IPS-15b (cell line): ENCODE data around the gene SPEG.

Experiments
- H3K27me3 ChIP-seq: one replicate; pipeline ENCODE4 v1.6.1; 2013; ENCODE audit warnings: low read length; ENCODE audit not compliant: control insufficient read depth, insufficient read depth
- H3K36me3 ChIP-seq: one replicate; pipeline ENCODE4 v1.6.1; 2013; ENCODE audit warnings: low read length; ENCODE audit not compliant: control insufficient read depth, insufficient read depth
- H3K4me1 ChIP-seq: one replicate; pipeline ENCODE4 v1.6.1; 2013; ENCODE audit warnings: mild to moderate bottlenecking, low read length; ENCODE audit not compliant: control insufficient read depth, insufficient read depth
- H3K4me3 ChIP-seq: one replicate; pipeline ENCODE4 v1.5.1; 2013; ENCODE audit warnings: low read depth, low read length
- H3K9ac ChIP-seq: one replicate; pipeline ENCODE4 v1.6.1; 2013; ENCODE audit warnings: low read depth, mild to moderate bottlenecking, low read length
- H3K9me3 ChIP-seq: one replicate; pipeline ENCODE4 v1.6.1; 2013; ENCODE audit warnings: mild to moderate bottlenecking, low read length; ENCODE audit not compliant: control insufficient read depth, insufficient read depth

Gene SPEG

DNA sequence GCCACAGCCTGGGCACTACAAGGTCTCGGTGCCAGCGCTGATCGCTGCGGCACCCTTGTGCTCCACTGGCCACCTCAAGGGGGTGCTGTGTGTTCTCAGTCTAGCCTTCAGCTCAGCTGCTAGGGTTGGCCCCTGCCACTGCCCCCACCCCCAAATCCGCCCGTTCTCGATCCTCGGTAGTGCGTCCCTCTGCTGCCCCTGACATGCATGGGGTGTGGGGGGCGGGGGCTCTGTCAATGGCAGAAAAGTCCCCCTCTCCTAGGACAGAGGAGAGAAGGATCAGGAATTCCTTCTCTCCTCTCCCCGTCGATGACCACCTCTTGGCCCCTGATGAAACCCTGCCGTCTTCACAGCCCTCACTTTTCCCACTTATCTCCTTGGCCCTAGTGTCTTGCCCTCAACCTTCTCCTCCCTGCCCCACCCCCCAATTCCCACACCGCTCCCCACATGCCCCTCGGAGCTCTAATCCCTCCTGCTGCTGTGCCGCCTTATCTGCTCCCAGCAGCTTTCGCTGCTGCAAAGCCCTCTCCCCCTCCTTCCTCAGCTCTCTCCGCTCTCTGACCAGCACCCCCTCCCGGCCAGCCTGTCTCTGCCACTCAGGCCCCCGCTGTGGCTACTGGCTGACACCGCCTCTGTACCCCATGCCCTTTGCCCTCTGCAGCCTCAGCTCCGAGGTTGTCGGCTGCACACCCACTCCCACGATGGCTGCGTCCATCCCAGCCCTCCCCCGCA lies 75.3 kb downstream of the SPEG start:
- H3K9ac ChIP-seq, result no peak overlapping the region
- peak overlapping the region; percentile 56 for H3K4me3 ChIP-seq
- peaks cover 33% of the 10 kb centered on the region for H3K27me3 ChIP-seq
- H3K36me3 ChIP-seq, result peaks cover 12% of the 10 kb centered on the region
- H3K9me3 ChIP-seq, result no peaks in the 10 kb centered on the region
- H3K4me1 ChIP-seq, result peaks cover 28% of the 10 kb centered on the region

DNA sequence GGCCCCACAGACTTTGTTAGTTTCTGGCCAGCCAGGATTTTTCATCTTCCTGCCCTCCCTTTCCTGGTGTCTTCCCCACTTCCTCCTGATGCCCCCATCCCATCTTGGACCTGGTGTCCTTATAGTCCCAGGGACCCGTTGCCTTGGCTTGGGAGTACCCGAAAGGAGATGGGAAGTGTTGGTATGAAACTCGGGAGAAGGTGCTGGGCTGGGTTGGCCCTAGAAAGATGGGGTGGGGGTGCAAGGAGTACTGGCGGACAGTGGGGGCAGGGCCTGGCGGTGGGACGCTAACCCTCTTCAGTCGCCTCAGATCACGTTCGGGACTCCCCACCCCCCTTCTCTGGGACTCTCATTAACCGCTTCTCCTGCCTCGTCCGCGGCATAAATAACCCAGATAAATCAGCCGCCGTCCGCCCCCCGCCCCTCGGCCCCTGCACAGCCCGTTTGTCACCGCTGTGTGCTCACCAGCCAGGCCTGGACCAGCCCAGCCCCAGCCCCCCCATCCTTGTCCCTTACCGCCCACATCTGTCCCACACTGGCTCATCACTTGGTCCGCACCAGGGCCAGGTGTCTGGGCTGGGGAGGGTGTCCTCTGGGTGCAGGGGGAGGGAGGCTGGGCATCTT lies 76.0 kb downstream of the SPEG start:
- H3K9ac ChIP-seq, result no peak overlapping the region
- H3K9me3 ChIP-seq, result no peaks in the 10 kb centered on the region
- H3K27me3 ChIP-seq, result peaks cover 37% of the 10 kb centered on the region
- H3K36me3 ChIP-seq, result peaks cover 9% of the 10 kb centered on the region
- H3K4me1 ChIP-seq, result peaks cover 28% of the 10 kb centered on the region
- H3K4me3 ChIP-seq, result peak overlapping the region; percentile 56

DNA sequence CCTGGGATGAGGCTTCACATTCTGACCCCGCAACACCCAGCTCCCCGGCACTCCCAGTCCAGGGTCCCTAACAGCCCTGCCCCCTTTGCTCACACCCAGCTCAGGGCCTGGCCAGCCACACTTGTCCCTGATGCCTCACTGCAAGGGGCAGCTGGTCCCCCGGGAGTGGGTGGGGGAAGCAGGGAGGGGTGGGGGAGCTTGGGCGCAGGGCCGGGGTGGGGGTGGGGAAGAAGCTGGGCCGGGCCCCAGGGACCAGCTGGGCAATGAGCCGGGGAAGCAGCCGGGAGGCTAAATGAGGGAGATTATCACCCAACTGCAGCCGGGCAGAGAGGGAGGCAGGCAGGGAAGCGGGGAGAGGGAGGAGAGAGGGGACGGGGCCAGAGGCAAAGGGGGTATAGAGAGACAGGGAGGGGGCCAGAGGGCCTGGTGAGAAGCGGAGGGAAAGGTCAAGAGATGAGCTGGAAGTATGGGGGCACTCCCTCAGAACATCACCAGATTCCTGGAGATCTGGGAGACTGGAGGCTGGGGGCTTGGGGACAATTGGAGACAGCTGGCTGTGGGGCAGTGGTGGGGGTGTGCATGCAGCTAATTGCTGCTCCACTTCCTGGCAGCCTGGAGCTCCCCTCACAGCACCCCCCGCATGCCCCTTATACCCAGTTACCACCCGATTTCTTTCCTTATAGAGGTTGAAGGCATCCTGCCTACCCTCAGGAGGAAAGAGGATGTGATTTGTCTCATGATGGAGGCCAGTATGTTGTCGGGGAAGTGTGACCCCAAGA lies 77.1 kb downstream of the SPEG start:
- H3K4me1 ChIP-seq, result peaks cover 22% of the 10 kb centered on the region
- H3K9ac ChIP-seq, result no peak overlapping the region
- no peaks in the 10 kb centered on the region for H3K36me3 ChIP-seq
- no peak overlapping the region for H3K4me3 ChIP-seq
- H3K27me3 ChIP-seq, result peaks cover 46% of the 10 kb centered on the region
- H3K9me3 ChIP-seq, result no peaks in the 10 kb centered on the region

DNA sequence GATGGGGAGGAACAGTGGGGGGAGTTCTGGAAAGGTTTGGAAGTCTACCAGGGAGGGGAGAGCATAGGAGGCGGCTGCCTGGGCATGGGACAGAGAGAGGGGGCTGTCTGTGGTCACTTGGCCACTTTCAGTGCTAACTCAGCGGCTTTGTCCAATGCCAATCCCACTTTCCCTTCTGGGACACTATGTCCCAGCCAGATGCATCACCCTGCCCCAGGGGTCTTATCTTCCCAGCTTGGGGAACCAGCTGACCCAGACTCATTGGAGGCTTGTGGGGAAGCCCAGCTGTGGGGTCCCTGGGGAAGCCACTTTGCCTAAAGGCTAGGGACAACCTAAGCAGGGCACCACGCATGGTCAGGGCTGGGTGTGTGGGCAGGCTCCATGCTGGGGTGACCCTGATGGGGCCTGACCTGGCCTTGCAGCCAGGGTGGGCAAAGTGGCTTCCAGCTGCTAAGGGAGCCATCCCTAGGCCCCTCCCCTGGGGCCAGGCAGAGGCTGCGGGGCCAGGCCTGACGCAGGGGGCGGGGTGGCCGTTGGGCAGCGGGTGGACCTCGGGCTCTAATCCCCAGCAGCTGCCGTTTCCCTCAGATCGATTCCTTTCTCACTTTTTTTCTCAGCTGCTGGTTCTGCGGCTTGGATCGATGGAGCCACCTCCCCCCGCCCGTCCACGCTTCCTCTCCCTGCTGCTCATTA lies 78.0 kb downstream of the SPEG start:
- H3K4me1 ChIP-seq, result peaks cover 16% of the 10 kb centered on the region
- H3K9me3 ChIP-seq, result no peaks in the 10 kb centered on the region
- no peak overlapping the region for H3K9ac ChIP-seq
- peaks cover 56% of the 10 kb centered on the region for H3K27me3 ChIP-seq
- H3K36me3 ChIP-seq, result no peaks in the 10 kb centered on the region
- peak overlapping the region; percentile 22 for H3K4me3 ChIP-seq

DNA sequence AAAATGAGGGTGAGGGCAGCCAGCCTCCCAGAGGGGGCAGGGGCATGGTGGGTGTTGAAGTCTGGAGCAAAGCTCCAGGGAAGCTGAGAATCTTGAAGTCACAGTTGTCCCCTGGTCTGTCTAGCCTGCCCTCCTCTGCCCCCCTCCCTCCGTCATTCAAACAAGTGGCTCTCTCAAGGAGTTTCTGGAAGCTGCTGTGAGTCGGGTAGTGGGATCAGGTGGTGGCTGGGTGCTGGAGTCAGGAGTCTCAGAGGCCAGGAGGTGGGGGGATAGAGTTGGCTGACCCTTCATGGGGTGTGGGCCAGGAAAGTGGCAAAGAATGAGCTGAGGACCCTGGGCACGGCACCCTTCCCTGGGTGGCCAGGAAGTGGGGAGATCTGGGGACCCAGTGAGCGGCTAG lies 79.1 kb downstream of the SPEG start:
- H3K4me3 ChIP-seq, result peak overlapping the region; percentile 13
- peaks cover 62% of the 10 kb centered on the region for H3K27me3 ChIP-seq
- no peaks in the 10 kb centered on the region for H3K36me3 ChIP-seq
- H3K4me1 ChIP-seq, result peaks cover 11% of the 10 kb centered on the region
- H3K9me3 ChIP-seq, result no peaks in the 10 kb centered on the region
- no peak overlapping the region for H3K9ac ChIP-seq

DNA sequence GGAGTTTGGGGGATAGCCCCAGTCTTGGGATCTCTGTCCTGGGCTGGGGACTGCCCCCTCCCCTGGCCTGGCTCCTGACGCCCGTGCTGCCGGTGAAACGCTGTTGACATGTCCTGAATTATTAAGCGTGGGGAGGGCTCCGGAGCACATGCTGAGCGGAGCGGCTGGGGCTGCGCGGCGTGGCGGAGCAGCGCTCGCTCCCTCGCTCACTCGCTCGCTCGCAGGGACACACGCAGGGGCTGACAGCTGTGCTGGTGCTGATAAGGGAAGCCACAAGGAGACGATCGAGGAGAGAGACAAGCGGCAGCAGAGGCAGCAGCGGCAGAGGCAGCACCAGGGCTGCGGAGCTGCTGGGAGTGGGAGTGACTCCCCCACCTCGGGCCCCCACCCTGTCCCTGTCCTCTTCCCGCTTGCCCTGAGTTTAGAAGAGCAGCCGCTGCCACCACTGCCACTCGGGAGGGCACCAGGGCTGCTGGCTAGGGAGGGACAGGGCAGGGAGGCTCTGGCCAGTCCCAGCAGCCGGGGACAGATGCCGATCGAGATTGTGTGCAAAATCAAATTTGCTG lies 79.6 kb downstream of the SPEG start, which contains the start of gene ASIC4:
Gene ASIC4, plus strand, starts transcription at position 287 of the 566 bp plus-strand sequence. Its CDS starts 243 bp downstream, at position 530.
- Histone ChIP-seq H3K36me3 (no peaks in the 10 kb centered on the region), H3K9ac (no peak within 1 kb of the TSS), H3K9me3 (no peaks in the 10 kb centered on the region), H3K4me3 (peak within 1 kb of the TSS; percentile 13), H3K4me1 (peaks cover 11% of the 10 kb centered on the region), H3K27me3 (peaks cover 62% of the 10 kb centered on the region)

DNA sequence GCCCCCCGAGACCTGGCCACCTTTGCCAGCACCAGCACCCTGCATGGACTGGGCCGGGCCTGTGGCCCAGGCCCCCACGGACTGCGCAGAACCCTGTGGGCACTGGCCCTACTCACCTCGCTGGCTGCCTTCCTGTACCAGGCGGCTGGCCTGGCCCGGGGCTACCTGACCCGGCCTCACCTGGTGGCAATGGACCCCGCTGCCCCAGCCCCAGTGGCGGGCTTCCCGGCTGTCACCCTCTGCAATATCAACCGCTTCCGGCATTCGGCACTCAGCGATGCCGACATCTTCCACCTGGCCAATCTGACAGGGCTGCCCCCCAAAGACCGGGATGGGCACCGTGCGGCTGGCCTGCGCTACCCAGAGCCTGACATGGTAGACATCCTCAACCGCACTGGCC lies 80.2 kb downstream of the SPEG start:
- H3K4me1 ChIP-seq, result peaks cover 9% of the 10 kb centered on the region
- no peak overlapping the region for H3K4me3 ChIP-seq
- H3K27me3 ChIP-seq, result peaks cover 62% of the 10 kb centered on the region
- no peaks in the 10 kb centered on the region for H3K36me3 ChIP-seq
- H3K9ac ChIP-seq, result no peak overlapping the region
- H3K9me3 ChIP-seq, result no peaks in the 10 kb centered on the region

DNA sequence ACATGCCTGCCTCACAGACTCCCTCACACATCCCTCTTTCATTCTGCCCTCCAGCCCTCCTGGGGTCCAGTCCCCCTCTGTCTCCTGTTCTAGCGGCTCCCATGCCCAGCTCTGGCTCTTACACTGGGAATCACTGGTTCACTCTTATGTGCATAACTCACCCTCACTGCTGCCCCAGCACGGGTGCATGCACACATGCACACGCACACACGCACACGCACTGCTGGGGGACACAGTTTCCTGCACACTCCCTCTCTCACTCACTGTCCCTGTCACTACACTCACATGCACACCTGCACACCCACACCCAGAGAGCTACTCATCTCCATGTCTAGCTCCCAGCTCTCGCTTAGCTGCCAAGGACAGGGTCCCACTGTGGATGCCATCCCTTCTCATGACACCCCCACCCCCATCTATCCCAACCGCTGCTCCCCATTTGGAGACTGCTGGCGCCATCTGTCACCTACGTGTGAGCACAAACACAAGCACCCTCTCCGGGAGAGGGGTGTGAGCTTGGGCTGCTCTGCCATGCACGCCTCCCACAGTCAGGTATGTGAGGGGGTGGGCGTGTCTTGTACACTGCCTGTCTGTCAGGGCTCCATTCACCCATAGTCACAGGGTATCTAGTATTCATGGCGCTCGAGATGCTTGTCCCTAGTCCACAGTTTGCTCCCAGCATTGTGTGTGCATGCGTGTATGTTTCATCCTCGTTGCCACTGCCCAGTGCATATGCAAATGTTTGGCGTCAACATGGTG lies 81.4 kb downstream of the SPEG start:
- H3K9me3 ChIP-seq, result no peaks in the 10 kb centered on the region
- no peaks in the 10 kb centered on the region for H3K36me3 ChIP-seq
- H3K9ac ChIP-seq, result no peak overlapping the region
- H3K4me3 ChIP-seq, result no peak overlapping the region
- peaks cover 66% of the 10 kb centered on the region for H3K27me3 ChIP-seq
- H3K4me1 ChIP-seq, result peaks cover 9% of the 10 kb centered on the region

DNA sequence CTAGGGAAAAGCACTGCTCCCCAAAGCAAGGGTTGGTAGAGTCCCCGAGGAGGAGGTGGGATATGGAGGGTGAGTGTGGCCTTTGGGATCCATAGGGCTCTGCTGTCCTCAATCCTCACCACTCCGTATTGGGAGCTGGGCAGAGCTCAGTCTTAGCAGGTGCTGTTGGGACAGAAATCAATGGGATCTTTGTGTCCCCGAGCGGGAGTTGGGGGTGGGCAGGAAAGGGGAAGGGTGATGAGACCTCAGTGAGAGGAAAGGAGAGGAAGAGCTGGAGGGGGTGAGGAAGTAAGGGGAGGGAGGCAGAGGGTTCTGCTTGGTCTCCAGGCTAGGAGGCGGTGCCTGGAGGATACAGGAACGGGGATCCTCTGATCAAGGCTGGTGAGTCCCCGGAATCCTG lies 82.2 kb downstream of the SPEG start:
- peaks cover 63% of the 10 kb centered on the region for H3K27me3 ChIP-seq
- no peaks in the 10 kb centered on the region for H3K9me3 ChIP-seq
- no peak overlapping the region for H3K4me3 ChIP-seq
- H3K4me1 ChIP-seq, result peaks cover 8% of the 10 kb centered on the region
- no peak overlapping the region for H3K9ac ChIP-seq
- no peaks in the 10 kb centered on the region for H3K36me3 ChIP-seq

DNA sequence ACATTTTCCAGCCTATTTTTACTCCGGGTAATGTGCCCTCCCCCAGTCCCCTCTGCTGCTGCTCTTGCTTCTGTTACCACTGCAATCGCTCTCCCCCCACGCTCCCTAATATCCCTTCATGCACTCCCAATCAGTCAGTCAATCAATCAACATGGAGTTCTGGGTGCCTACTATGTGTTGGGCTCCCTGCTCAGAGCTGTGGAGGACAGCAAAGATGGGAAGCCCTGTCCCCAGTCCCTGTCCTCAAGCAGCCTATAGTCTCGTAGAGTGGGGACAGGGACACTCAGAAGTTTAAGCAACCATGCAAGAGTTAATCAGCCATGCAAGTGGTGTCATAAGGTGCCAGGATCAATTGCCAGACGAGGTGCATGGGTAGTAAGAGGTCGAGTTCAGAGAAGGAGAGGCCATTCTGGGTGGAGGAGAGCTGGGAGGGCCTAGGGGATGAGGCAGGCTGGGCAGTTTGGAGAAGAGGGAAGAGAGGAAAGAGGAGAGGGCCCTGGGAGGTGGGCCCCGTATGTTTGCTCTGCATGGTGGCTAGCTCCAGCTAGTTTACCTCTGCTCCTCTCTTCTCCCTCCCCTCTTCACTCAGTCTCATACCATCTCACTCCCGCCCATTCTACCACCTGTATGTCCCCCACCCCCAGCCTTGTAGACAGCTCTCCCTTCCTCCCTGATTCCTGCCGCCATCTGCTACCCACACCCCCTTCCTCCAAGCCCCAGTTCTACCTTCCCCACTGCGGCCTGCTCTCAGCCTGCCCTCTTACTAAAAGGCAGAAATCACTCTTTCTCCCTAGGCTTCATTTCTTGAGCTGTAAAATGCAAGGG lies 83.5 kb downstream of the SPEG start:
- H3K27me3 ChIP-seq, result peaks cover 50% of the 10 kb centered on the region
- no peaks in the 10 kb centered on the region for H3K36me3 ChIP-seq
- H3K4me1 ChIP-seq, result peaks cover 4% of the 10 kb centered on the region

More for the DNA sequence above, 83.5 kb downstream of the SPEG start:
- Histone ChIP-seq H3K9ac (no peak overlapping the region), H3K9me3 (no peaks in the 10 kb centered on the region), H3K4me3 (no peak overlapping the region)
